HFFc6 (cell line): Measurements from ENCODE around the gene TPBG. TPM values are rescaled to one million over a fixed set of nuclear protein-coding genes. Genes with fewer than 3 reads are reported as not detected.
A peak's percentile ranks its signal among the peaks of the same experiment; 100 is the strongest.

Source experiments
- DNase-seq: peaks from one replicate; pipeline ENCODE4 v3.0.0-alpha.2; 2018
- H3K27ac Mint-ChIP-seq: 2 replicates; pipeline ENCODE4 v1.8.0; 2020; ENCODE audit warnings: mild to moderate bottlenecking, mixed read lengths
- H3K27me3 Mint-ChIP-seq: 2 replicates; pipeline ENCODE4 v1.8.0; 2021; ENCODE audit warnings: mild to moderate bottlenecking, moderate library complexity, mixed read lengths; ENCODE audit not compliant: insufficient read depth
- H3K36me3 Mint-ChIP-seq: 2 replicates; pipeline ENCODE4 v1.8.0; 2021; ENCODE audit warnings: low read depth, mixed read lengths
- H3K4me1 Mint-ChIP-seq: 2 replicates; pipeline ENCODE4 v1.8.0; 2020; ENCODE audit warnings: low read depth, mixed read lengths
- H3K4me3 Mint-ChIP-seq: 2 replicates; pipeline ENCODE4 v1.8.0; 2020; ENCODE audit warnings: mild to moderate bottlenecking, moderate library complexity, mixed read lengths
- H3K9me3 Mint-ChIP-seq: 2 replicates; pipeline ENCODE4 v1.8.0; 2020; ENCODE audit warnings: mild to moderate bottlenecking, mixed read lengths
- long read RNA-seq: library from polyadenylated mRNA; unstranded; transcript quantifications from one replicate; pipeline ENCODE4 v2.0.0, GENCODE V29; 2019
- total RNA-seq, 6 experiments: library from RNA; stranded (reverse); fragmentation: NEBNext Ultra II Directional; extraction: Animal tissue kit (Norgen Biotek cat#: 25700); gene quantifications; 2 replicates in 1 of 6; 3 replicates in 5 of 6; pipeline ENCODE4 v1.2.3, GENCODE V29; 2021
- TF ChIP-seq, protein P1 (sequence below): fragments of 200-600 bp; sonication (generic); IDR thresholded peaks from 2 replicates; pipeline ENCODE4 v1.5.0; 2021; ENCODE audit warnings: antibody characterized with exemption, mild to moderate bottlenecking

TPBG gene, protein sequence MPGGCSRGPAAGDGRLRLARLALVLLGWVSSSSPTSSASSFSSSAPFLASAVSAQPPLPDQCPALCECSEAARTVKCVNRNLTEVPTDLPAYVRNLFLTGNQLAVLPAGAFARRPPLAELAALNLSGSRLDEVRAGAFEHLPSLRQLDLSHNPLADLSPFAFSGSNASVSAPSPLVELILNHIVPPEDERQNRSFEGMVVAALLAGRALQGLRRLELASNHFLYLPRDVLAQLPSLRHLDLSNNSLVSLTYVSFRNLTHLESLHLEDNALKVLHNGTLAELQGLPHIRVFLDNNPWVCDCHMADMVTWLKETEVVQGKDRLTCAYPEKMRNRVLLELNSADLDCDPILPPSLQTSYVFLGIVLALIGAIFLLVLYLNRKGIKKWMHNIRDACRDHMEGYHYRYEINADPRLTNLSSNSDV
- total RNA-seq: 100 to 1,000 TPM in 1 of 6 experiments, 10 to 100 TPM in 5; 70.0 to 123 (median 84.6) TPM
- long read RNA-seq, full-length matches to known transcripts: 166 of 253 reads
- long read RNA-seq, partial matches to known transcripts: 1 of 253 reads
- long read RNA-seq, other reads (novel, unspliced or antisense): 86 of 253 reads

DNA sequence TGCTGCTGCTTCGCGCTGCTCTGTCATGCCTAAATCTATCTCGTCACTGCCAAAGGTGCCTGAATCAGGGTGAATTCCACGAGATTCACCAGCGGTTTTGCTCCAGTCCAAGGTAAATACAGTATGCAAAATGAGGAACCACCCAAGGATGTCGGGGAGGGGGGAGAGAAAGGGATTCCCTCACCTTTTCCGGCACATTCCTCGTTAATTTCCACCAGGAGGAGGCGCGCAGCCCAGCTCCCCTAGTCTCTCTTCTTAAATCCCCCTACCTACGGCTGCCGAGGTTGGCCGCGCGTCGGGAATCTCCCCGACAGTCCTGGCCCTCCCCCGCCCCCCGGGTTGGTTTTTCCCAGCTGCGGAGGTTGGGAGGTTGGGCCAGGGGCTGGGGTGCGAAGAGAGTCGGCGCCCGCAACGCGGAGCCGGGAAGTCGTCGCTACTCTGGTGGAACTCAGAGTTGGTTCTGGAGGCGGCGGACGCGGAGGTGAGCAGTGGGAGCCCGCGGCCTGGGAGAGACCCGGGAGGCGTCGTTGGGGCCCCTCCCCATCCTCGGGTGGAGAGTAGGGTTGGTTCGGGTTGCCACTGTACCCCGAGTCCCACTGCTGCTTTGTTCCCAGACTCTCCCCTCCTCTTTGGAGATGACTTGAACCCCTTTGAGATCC lies at the start of gene TPBG:
Gene TPBG, plus strand, starts transcription at position 390 of the 659 bp plus-strand sequence. CDS start 1,145 bp downstream, outside the sequence.
- DNase-seq: peak; percentile 69
- peaks cover 25% of the 10 kb centered on the region for H3K36me3 Mint-ChIP-seq
- peaks cover 57% of the 10 kb centered on the region for H3K4me1 Mint-ChIP-seq
- H3K4me3 Mint-ChIP-seq: peak within 1 kb of the TSS; percentile 99
- peak within 1 kb of the TSS; percentile 95 for H3K27ac Mint-ChIP-seq
- TF ChIP-seq, protein P1, sequence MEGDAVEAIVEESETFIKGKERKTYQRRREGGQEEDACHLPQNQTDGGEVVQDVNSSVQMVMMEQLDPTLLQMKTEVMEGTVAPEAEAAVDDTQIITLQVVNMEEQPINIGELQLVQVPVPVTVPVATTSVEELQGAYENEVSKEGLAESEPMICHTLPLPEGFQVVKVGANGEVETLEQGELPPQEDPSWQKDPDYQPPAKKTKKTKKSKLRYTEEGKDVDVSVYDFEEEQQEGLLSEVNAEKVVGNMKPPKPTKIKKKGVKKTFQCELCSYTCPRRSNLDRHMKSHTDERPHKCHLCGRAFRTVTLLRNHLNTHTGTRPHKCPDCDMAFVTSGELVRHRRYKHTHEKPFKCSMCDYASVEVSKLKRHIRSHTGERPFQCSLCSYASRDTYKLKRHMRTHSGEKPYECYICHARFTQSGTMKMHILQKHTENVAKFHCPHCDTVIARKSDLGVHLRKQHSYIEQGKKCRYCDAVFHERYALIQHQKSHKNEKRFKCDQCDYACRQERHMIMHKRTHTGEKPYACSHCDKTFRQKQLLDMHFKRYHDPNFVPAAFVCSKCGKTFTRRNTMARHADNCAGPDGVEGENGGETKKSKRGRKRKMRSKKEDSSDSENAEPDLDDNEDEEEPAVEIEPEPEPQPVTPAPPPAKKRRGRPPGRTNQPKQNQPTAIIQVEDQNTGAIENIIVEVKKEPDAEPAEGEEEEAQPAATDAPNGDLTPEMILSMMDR: peak; percentile 72
- peaks cover 7% of the 10 kb centered on the region for H3K27me3 Mint-ChIP-seq
- H3K9me3 Mint-ChIP-seq: 0 out of 2 replicates have a peak, but pooled peaks cover 3% of the 10 kb centered on the region

DNA sequence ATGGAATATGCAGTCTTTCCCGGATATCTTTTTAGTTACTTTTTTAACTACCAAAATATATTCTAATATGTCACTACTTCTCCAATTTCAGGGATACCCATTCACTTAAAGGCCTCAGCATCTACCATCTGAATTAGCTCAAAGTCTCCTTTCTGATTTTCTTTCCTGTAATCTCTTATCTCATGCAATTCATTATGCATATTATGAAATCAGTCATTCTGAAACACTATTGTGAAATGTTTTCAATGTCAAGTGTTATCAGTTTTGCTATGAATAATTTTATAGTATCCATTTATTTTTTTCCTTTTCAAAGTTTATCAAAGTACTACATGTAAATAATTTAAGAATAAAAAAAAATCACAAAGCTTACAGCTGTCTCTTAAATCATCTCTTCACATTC lies 41.2 kb upstream of the TPBG start:
- TF ChIP-seq, protein P1: no peak
- Mint-ChIP-seq H3K36me3 (no peaks in the 10 kb centered on the region), H3K27ac (no peak overlapping the region), H3K9me3 (no peaks in the 10 kb centered on the region), H3K27me3 (no peaks in the 10 kb centered on the region), H3K4me1 (no peaks in the 10 kb centered on the region), H3K4me3 (no peak overlapping the region)
- DNase-seq: no peak

DNA sequence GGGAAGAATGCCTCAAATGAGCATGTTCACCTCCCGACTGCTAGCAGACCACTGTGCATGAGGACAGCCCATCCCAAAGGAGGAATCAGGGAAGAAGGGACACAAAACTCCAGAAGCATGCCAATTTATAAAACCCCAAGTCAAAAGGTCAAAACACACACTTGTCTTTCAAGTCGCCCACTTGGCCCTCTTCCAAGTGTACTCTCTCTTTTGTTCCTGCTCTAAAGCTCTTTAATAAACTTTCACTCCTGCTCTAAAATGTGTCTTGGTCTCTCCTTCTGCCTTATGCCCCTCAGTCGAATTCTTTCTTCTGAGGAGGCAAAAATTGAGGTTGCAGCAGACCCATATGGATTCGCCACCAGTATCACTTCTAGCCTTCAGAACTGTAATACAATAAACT lies 33.9 kb upstream of the TPBG start:
- H3K27ac Mint-ChIP-seq: no peak overlapping the region
- DNase-seq: no peak
- H3K36me3 Mint-ChIP-seq: no peaks in the 10 kb centered on the region
- H3K27me3 Mint-ChIP-seq: no peaks in the 10 kb centered on the region
- H3K4me3 Mint-ChIP-seq: no peak overlapping the region
- peaks cover 30% of the 10 kb centered on the region for H3K4me1 Mint-ChIP-seq
- TF ChIP-seq, protein P1: no peak
- H3K9me3 Mint-ChIP-seq: no peaks in the 10 kb centered on the region

DNA sequence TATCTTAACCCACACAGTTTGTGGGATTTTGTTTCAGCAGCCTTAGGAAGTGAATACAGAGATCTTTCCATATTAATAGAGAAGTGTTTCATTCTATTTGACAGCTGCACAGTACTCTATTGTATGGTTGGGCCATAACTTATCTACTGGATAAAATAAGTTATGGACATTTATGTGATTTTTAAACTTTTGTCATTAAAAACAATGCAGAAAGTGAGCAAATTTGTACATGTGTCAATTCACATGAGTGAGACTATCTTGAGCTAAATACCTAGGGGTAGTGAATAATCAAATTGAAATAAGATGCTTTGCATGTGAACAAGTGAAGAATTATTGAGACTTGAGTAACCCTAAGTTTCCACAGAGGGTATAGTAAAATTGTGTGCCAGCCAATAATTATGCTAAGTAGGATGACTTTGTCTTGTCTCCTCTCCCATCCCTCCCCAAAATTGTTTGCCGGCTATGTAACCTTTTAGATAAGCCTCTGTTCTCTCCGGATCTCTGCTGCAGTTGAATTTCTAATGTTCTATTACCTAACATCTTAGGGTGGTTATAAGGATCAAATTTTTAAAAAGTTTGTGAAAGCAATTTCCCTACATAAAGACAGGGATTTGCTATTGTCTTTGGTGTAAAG lies 33.3 kb upstream of the TPBG start:
- TF ChIP-seq, protein P1: no peak
- H3K9me3 Mint-ChIP-seq: no peaks in the 10 kb centered on the region
- H3K27ac Mint-ChIP-seq: no peak overlapping the region
- H3K4me3 Mint-ChIP-seq: no peak overlapping the region
- H3K27me3 Mint-ChIP-seq: peaks cover under 1% of the 10 kb centered on the region; the same call in 1 of the 2 replicates
- DNase-seq: no peak
- H3K4me1 Mint-ChIP-seq: peaks cover 30% of the 10 kb centered on the region
- no peaks in the 10 kb centered on the region for H3K36me3 Mint-ChIP-seq

DNA sequence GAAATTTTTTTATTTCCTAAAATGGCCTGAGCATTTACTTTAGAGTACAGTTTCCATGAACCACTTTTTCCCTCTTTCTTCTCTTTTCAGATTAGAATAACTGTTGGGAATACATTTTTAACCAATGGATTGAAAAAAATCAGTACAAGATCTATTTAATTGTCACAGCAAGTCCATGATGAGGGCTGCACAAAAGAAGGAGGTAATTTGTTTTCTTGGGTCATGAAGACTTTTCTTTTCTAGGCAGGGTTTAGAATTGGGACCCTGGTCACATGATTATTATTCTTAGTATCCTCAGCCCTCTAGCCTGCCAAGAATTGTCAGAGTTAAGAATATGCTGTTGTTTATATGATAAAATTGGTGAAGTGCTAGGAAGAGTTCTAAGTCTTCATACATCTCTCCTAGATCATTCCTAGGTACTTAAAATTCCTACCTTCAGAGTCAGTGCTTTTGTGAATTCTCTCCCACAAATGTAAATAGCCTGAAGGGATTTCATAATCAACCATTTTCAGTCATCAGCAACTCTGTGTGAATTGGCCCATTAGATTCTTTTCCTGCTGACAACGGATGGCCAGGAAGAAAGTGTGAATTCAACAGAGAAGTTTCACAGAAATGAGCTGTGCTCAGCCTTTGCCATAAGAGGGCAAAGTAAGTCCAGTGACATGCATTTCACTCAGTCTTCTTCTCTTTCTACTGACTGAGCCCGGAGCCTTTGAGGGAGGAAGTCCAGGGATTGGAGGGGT lies 32.4 kb upstream of the TPBG start:
- Mint-ChIP-seq H3K9me3 (no peaks in the 10 kb centered on the region), H3K27ac (peak overlapping the region; percentile 61), H3K27me3 (peaks cover 1% of the 10 kb centered on the region; the same call in 1 of the 2 replicates)

More for the DNA sequence above, 32.4 kb upstream of the TPBG start:
- H3K36me3 Mint-ChIP-seq: no peaks in the 10 kb centered on the region
- DNase-seq: peak; percentile 72
- TF ChIP-seq, protein P1: peak; percentile 53
- H3K4me1 Mint-ChIP-seq: peaks cover 30% of the 10 kb centered on the region
- peak overlapping the region; percentile 54; the same call in 1 of the 2 replicates for H3K4me3 Mint-ChIP-seq
